Mammary epithelial cell (primary cell): ENCODE measurements around the gene COL13A1.

ENCODE experiments used
- CTCF ChIP-seq, 2 donors: IDR thresholded peaks in 1 of 2; conservative IDR thresholded peaks in 1 of 2; 2 replicates each; pipeline ENCODE4 v1.5.1; 2011 to 2012; ENCODE audit warnings: inconsistent platforms in 2 of 2, low read length in 2 of 2, mild to moderate bottlenecking in 2 of 2, control low read depth in 1 of 2, low read depth in 1 of 2; ENCODE audit not compliant: insufficient read depth in 1 of 2; ENCODE audit errors: extremely low read depth in 1 of 2
- EZH2 ChIP-seq: IDR thresholded peaks from 2 replicates; pipeline ENCODE4 v1.6.1; 2012; ENCODE audit warnings: low read length, inconsistent platforms, borderline replicate concordance

GRCh38 chr10:69828144-69828870 lies 26.6 kb downstream of the COL13A1 start:
- no peak for TF ChIP-seq EZH2
- TF ChIP-seq CTCF (conservative IDR thresholded peaks at IDR 0.05 in 1 of 2, IDR thresholded peaks at IDR 0.05 in 1 of 2; ENCODE audit: extremely low read depth in 1 of 2, insufficient read depth in 1 of 2, low read depth in 1 of 2, low read length in 2 of 2): no peak
